Vagina (tissue), 2 donors: ENCODE data around the gene EML1. TPM values are rescaled to one million over a fixed set of nuclear protein-coding genes. Genes with fewer than 3 reads are reported as not detected.
A peak's percentile ranks its signal among the peaks of the same experiment; 100 is the strongest.

Experiments
- DNase-seq, 2 donors: peaks; one replicate each; pipeline ENCODE4 v3.0.0-alpha.2; 2017; ENCODE audit errors: extremely low spot score in 2 of 2
- H3K27ac ChIP-seq: fragments of 200-600 bp; sonication (generic); one replicate; pipeline ENCODE4 v1.5.1; 2019
- H3K27me3 ChIP-seq: fragments of 200-600 bp; sonication (generic); one replicate; pipeline ENCODE4 v1.5.1; 2019
- H3K36me3 ChIP-seq, 2 donors: fragments of 200-600 bp; sonication (generic); one replicate each; pipeline ENCODE4 v1.5.1; 2017 to 2019
- H3K4me1 ChIP-seq: fragments of 200-600 bp; sonication (generic); one replicate; pipeline ENCODE4 v1.5.1; 2019
- H3K4me3 ChIP-seq, 2 donors: fragments of 200-600 bp; sonication (generic); 1 replicate in 1 of 2; 2 replicates in 1 of 2; pipeline ENCODE4 v1.5.1; 2016 to 2019
- H3K9me3 ChIP-seq: fragments of 200-600 bp; sonication (generic); one replicate; pipeline ENCODE4 v1.5.1; 2019
- CTCF ChIP-seq, 3 experiments: fragments of 450-650 bp in 2 of 3; fragments of 200-600 bp in 1 of 3; sonication (generic) in 1 of 3; IDR thresholded peaks; one replicate each; pipeline ENCODE4 v1.5.1; 2017 to 2019; ENCODE audit warnings: antibody characterized with exemption in 3 of 3, mild to moderate bottlenecking in 2 of 3, moderate library complexity in 2 of 3
- POLR2A ChIP-seq, 2 donors: fragments of 450-650 bp; IDR thresholded peaks; one replicate each; pipeline ENCODE4 v1.6.1; 2017; ENCODE audit warnings: antibody characterized with exemption in 2 of 2, mild to moderate bottlenecking in 2 of 2, moderate library complexity in 2 of 2
- POLR2AphosphoS5 ChIP-seq, 2 donors: sonication (generic); formaldehyde crosslinking; IDR thresholded peaks; one replicate each; pipeline ENCODE4 v1.9.0; 2017; ENCODE audit warnings: antibody characterized with exemption in 2 of 2, mild to moderate bottlenecking in 2 of 2, low read depth in 1 of 2; ENCODE audit not compliant: insufficient read depth in 1 of 2
- intact Hi-C: fragments of 100-400 bp; cut with DNase I; formaldehyde crosslinking; loops from one replicate; pipeline ENCODE4 v1.15.1; 2023
- total RNA-seq: library from RNA; depleted of rRNA; stranded (reverse); fragments of >200 nt; gene quantifications from one replicate; pipeline ENCODE4 v1.2.3, GENCODE V29; 2016

Gene EML1
- total RNA-seq, 1 donor from 2014 or later = 32.7 TPM

GRCh38 chr14:99753225-99754140 lies 39.7 kb upstream of the EML1 start:
- no peaks in the 10 kb centered on the region for H3K27me3 ChIP-seq
- TF ChIP-seq CTCF (IDR thresholded peaks at IDR 0.05) (no peak), POLR2AphosphoS5 (IDR thresholded peaks at IDR 0.05; ENCODE audit: insufficient read depth in 1 of 2, low read depth in 1 of 2) (no peak), POLR2A (IDR thresholded peaks at IDR 0.05) (no peak)
- no peak for DNase-seq
- peaks cover 85% of the 10 kb centered on the region for H3K4me1 ChIP-seq
- no peak overlapping the region for H3K4me3 ChIP-seq
- no peaks in the 10 kb centered on the region for H3K36me3 ChIP-seq
- H3K9me3 ChIP-seq = no peaks in the 10 kb centered on the region
- intact Hi-C loops = no loop called here
- peak overlapping the region; percentile 89 for H3K27ac ChIP-seq

DNA sequence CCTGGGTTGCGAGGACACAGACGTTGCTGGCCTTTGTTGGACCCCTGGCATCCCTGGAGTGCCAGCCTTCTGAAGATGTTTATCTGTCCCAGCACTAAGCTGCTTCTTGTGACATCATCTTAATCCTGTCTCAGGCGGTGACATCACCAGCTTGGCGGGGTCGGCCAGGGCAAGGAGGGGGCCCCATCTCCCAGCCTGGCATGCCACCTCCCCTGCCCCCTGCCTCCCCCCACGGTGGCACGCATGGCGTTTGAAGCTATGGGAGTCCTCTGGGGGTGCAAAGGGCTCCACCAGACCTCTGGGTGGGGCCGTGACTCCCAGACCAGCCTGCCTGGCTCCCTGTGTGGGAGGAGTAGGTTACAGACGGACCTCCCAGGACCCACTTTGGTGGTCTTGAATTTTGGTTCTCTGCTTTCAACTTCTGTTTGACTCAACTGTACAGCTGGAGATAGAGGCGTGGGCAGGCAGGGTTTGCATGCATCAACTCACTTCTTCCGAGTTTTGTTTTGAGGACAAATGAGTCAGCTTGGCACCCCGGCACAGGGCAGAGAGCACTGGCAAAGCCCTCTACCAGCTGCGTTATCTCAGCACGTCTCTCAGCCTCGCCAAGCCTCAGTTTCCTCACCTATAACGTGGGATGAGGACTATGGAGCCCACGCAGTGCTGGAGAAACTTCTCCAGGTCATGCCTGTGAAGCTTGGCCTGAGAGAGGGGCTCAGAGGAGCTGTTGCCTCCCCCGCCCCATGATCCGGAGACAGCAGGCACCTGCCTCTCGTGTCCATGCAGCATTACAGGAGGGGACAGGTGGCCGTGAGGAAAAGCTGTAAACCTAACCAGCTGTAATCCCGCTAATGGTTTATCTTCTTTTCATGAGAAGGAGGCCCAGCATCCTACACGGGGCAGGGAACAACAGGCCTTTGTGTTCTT lies 38.8 kb upstream of the EML1 start:
- no peak for DNase-seq
- intact Hi-C loops = no loop called here
- Histone ChIP-seq H3K27ac (peak overlapping the region; percentile 89), H3K36me3 (no peaks in the 10 kb centered on the region), H3K9me3 (no peaks in the 10 kb centered on the region), H3K27me3 (no peaks in the 10 kb centered on the region), H3K4me1 (peaks cover 85% of the 10 kb centered on the region), H3K4me3 (no peak overlapping the region)
- TF ChIP-seq POLR2A (IDR thresholded peaks at IDR 0.05) (no peak), POLR2AphosphoS5 (IDR thresholded peaks at IDR 0.05; ENCODE audit: insufficient read depth in 1 of 2, low read depth in 1 of 2) (peak in 1 of 2 donors; percentile 21)

GRCh38 chr14:99755068-99755405 lies 38.2 kb upstream of the EML1 start:
- peaks cover 82% of the 10 kb centered on the region for H3K4me1 ChIP-seq
- H3K27ac ChIP-seq = peak overlapping the region; percentile 89
- no peaks in the 10 kb centered on the region for H3K9me3 ChIP-seq
- no peak overlapping the region for H3K4me3 ChIP-seq
- intact Hi-C loops = no loop called here
- no peak for TF ChIP-seq POLR2A (IDR thresholded peaks at IDR 0.05)
- TF ChIP-seq CTCF (IDR thresholded peaks at IDR 0.05) = no peak
- no peak for TF ChIP-seq POLR2AphosphoS5 (IDR thresholded peaks at IDR 0.05; ENCODE audit: insufficient read depth in 1 of 2, low read depth in 1 of 2)
- H3K36me3 ChIP-seq = no peaks in the 10 kb centered on the region
- DNase-seq = no peak
- no peaks in the 10 kb centered on the region for H3K27me3 ChIP-seq

DNA sequence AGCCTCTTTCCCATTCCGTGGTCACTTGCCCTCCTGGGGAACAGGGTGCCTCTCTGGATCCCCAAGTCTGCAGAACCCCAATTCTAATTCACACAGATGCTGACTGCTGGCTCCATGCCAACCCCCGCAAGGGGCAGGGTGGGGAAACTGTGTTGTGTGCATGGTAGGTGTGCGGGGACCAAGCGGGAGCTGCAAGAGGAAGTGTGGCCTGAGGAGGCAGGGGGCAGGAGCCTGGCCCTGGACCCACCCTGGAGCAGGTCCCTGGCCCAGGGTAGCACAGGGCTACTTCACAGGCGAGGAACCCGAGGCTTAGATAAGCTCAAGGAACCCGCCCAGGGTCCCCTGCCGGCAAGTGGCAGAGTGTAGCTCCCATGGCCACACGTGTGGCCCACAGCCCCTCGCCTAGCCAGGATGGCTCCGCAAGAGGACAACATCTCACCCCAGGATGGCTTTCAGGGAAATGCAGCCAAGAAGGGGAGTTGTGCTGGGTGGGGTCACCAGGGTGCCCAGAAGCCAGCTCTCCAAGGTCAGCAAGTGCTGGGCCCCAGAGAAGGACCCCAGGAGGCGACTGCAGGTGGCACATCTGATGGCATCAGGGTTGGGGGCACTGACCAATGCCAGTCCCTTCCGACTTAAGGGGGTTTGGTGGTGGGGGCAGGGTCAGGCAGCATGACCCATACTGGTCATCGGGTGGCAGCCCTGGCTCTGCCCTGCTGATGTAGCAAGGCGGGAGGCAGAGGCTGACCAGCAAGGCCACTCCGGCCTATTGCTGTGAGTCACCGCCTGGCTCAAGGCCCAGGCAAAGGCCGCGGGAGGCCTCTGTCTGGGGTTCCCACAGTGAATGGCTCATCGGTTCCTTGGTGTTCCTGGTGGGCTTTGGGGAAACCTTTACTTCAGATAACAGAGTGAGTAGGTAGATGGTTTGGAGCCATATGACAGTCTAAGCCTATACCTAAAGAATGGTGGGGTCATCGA lies 37.3 kb upstream of the EML1 start:
- H3K27me3 ChIP-seq = no peaks in the 10 kb centered on the region
- peak overlapping the region; percentile 89 for H3K27ac ChIP-seq
- TF ChIP-seq POLR2AphosphoS5 (IDR thresholded peaks at IDR 0.05; ENCODE audit: insufficient read depth in 1 of 2, low read depth in 1 of 2) (peak; percentile 53 to 76), CTCF (IDR thresholded peaks at IDR 0.05) (no peak), POLR2A (IDR thresholded peaks at IDR 0.05) (no peak)
- no peak overlapping the region for H3K4me3 ChIP-seq
- DNase-seq = no peak
- intact Hi-C loops = no loop called here
- H3K4me1 ChIP-seq = peaks cover 76% of the 10 kb centered on the region
- no peaks in the 10 kb centered on the region for H3K36me3 ChIP-seq
- H3K9me3 ChIP-seq = no peaks in the 10 kb centered on the region
